ENCODE results near the gene TTC7B.

The TTC7B gene

GRCh38 chr14:90777358-90777757, 38.9 kb downstream of the TTC7B start:
- no peak for DNase-seq (ENCODE audit: low read depth in 2 of 2)

GRCh38 chr14:90775441-90775840, 40.8 kb downstream of the TTC7B start:
- no peak for DNase-seq (ENCODE audit: low read depth in 2 of 2)

GRCh38 chr14:90774316-90774715, 41.9 kb downstream of the TTC7B start:
- no peak for DNase-seq (ENCODE audit: low read depth in 2 of 2)

GRCh38 chr14:90773705-90774104, 42.5 kb downstream of the TTC7B start:
- no peak for DNase-seq (ENCODE audit: low read depth in 2 of 2)

GRCh38 chr14:90773196-90773486, 43.1 kb downstream of the TTC7B start:
- DNase-seq (ENCODE audit: low read depth in 2 of 2) = no peak

GRCh38 chr14:90767899-90768298, 48.3 kb downstream of the TTC7B start:
- DNase-seq (ENCODE audit: low read depth in 2 of 2) = no peak

GRCh38 chr14:90760591-90761316, 55.5 kb downstream of the TTC7B start:
- DNase-seq (ENCODE audit: low read depth in 2 of 2) = no peak

- no peak for DNase-seq (ENCODE audit: low read depth in 2 of 2)
Measured at GRCh38 chr14:90760078-90760444, 56.2 kb downstream of the TTC7B start.

GRCh38 chr14:90759370-90760077, 56.7 kb downstream of the TTC7B start:
- DNase-seq (ENCODE audit: low read depth in 2 of 2) = no peak

- DNase-seq (ENCODE audit: low read depth in 2 of 2) = no peak
Measured at GRCh38 chr14:90758959-90759358, 57.3 kb downstream of the TTC7B start.

- peak; percentile 86 to 88 for DNase-seq (ENCODE audit: low read depth in 2 of 2)
Measured at GRCh38 chr14:90758028-90758889, 58.0 kb downstream of the TTC7B start.

- no peak for DNase-seq (ENCODE audit: low read depth in 2 of 2)
Measured at GRCh38 chr14:90757452-90757851, 58.8 kb downstream of the TTC7B start.

GRCh38 chr14:90756755-90757345, 59.4 kb downstream of the TTC7B start:
- no peak for DNase-seq (ENCODE audit: low read depth in 2 of 2)

- DNase-seq (ENCODE audit: low read depth in 2 of 2) = no peak
Measured at GRCh38 chr14:90755661-90756304, 60.4 kb downstream of the TTC7B start.

- DNase-seq (ENCODE audit: low read depth in 2 of 2) = no peak
Measured at GRCh38 chr14:90753456-90754005, 62.7 kb downstream of the TTC7B start.

GRCh38 chr14:90750701-90751100, 65.5 kb downstream of the TTC7B start:
- DNase-seq (ENCODE audit: low read depth in 2 of 2) = no peak

- DNase-seq (ENCODE audit: low read depth in 2 of 2) = no peak
Measured at GRCh38 chr14:90750191-90750590, 66.0 kb downstream of the TTC7B start.

GRCh38 chr14:90747909-90748308, 68.3 kb downstream of the TTC7B start:
- DNase-seq (ENCODE audit: low read depth in 2 of 2) = no peak

GRCh38 chr14:90743826-90744225, 72.4 kb downstream of the TTC7B start:
- no peak for DNase-seq (ENCODE audit: low read depth in 2 of 2)

- DNase-seq (ENCODE audit: low read depth in 2 of 2) = no peak
Measured at GRCh38 chr14:90743425-90743824, 72.8 kb downstream of the TTC7B start.

- no peak for DNase-seq (ENCODE audit: low read depth in 2 of 2)
Measured at GRCh38 chr14:90742729-90743128, 73.5 kb downstream of the TTC7B start.

- no peak for DNase-seq (ENCODE audit: low read depth in 2 of 2)
Measured at GRCh38 chr14:90742252-90742651, 74.0 kb downstream of the TTC7B start.
